CD4-positive, CD25-positive, alpha-beta regulatory T cell (primary cell): ENCODE results near the gene RPN2. TPM values are rescaled to one million over a fixed set of nuclear protein-coding genes. Genes with fewer than 3 reads are reported as not detected.

Experiments
- ATAC-seq, 2 donors: fragments of 150-1000 bp; cut with Tn5 transposase; one replicate each; pipeline ENCODE4 v1.10.0; 2021; ENCODE audit warnings: low read depth in 2 of 2, moderate number of reproducible peaks in 2 of 2, moderate library complexity in 1 of 2
- DNase-seq, 3 donors: peaks; one replicate each; pipeline versions ENCODE4 v3.0.0 to v3.0.0-alpha.2; 2012 to 2022; ENCODE audit warnings: mixed read lengths in 1 of 3
- H3K27ac ChIP-seq: one replicate; pipeline ENCODE4 v1.7.0; 2013; ENCODE audit warnings: mild to moderate bottlenecking, low read length; ENCODE audit not compliant: insufficient read depth, poor library complexity, severe bottlenecking
- H3K27me3 ChIP-seq: one replicate; pipeline ENCODE4 v1.7.0; 2013; ENCODE audit warnings: low read length; ENCODE audit not compliant: control insufficient read depth, insufficient read depth
- H3K36me3 ChIP-seq: one replicate; pipeline ENCODE4 v1.7.0; 2013; ENCODE audit warnings: mild to moderate bottlenecking, low read length, moderate library complexity; ENCODE audit not compliant: control insufficient read depth, insufficient read depth
- H3K4me1 ChIP-seq: 2 replicates; pipeline ENCODE4 v1.7.0; 2013; ENCODE audit warnings: mild to moderate bottlenecking, low read length; ENCODE audit not compliant: insufficient read depth, control insufficient read depth, poor library complexity, severe bottlenecking
- H3K4me3 ChIP-seq: one replicate; pipeline ENCODE4 v1.7.0; 2013; ENCODE audit warnings: low read depth, mild to moderate bottlenecking, low read length, moderate library complexity
- H3K9me3 ChIP-seq, 2 experiments: 1 replicate in 1 of 2; 2 replicates in 1 of 2; pipeline ENCODE4 v1.7.0; 2013; ENCODE audit warnings: low read length in 2 of 2, mild to moderate bottlenecking in 1 of 2, moderate library complexity in 1 of 2; ENCODE audit not compliant: control insufficient read depth in 2 of 2
- H3K27ac Mint-ChIP-seq, 3 donors: one replicate each; pipeline ENCODE4 v1.8.0; 2020 to 2022; ENCODE audit warnings: mild to moderate bottlenecking in 3 of 3, mixed read lengths in 3 of 3, moderate library complexity in 2 of 3
- H3K27me3 Mint-ChIP-seq: one replicate; pipeline ENCODE4 v1.8.0; 2022; ENCODE audit warnings: mild to moderate bottlenecking, mixed read lengths
- H3K36me3 Mint-ChIP-seq: one replicate; pipeline ENCODE4 v1.8.0; 2020; ENCODE audit warnings: mixed read lengths
- H3K4me1 Mint-ChIP-seq, 4 donors: one replicate each; pipeline ENCODE4 v1.8.0; 2020 to 2022; ENCODE audit warnings: mixed read lengths in 4 of 4, mild to moderate bottlenecking in 1 of 4
- H3K4me3 Mint-ChIP-seq, 4 donors: one replicate each; pipeline ENCODE4 v1.8.0; 2020 to 2022; ENCODE audit warnings: mild to moderate bottlenecking in 4 of 4, mixed read lengths in 4 of 4, moderate library complexity in 3 of 4
- H3K9me3 Mint-ChIP-seq, 7 donors: one replicate each; pipeline ENCODE4 v1.8.0; 2020 to 2022; ENCODE audit warnings: mixed read lengths in 7 of 7, mild to moderate bottlenecking in 3 of 7, moderate library complexity in 2 of 7
- polyA plus RNA-seq, 4 donors: library from polyadenylated mRNA; unstranded; fragments of 300-500 nt; fragmentation: Illumina TruSeq; gene quantifications; one replicate each; pipeline ENCODE4 v1.2.3, GENCODE V29; 2021
- total RNA-seq: library from RNA; stranded (reverse); gene quantifications from one replicate; pipeline ENCODE4 v1.2.3, GENCODE V29; 2022

RPN2 gene
- total and polyA plus RNA-seq, 5 donors from 2014 or later, result 101 to 259 (median 238) TPM

DNA sequence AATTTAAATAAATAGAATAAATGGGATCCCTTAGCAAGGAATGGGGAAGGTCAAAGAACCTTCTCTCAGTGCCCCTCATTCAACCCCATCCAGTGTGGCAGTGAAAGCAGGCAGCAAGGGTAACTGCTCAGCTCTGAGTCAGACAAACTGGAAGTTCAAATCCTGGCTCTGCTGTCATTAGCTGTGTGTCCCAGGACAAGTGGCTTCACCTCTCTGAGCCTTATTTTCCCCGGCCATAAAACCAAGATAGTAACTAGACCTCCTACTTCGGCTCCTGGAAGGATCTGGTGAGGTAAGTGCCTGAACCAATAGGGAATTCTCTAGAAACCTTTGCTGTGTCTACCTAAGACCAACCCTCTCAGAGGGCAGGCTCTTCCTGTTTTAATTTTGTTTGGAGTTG, 78.4 kb downstream of the RPN2 start:
- DNase-seq (no peak), ATAC-seq (no peak)
- H3K27ac ChIP-seq, result no peak overlapping the region
- no peak overlapping the region for H3K4me3 ChIP-seq
- no peaks in the 10 kb centered on the region for H3K9me3 ChIP-seq
- Mint-ChIP-seq H3K9me3 (peaks cover 0 to 6% (median 0%) of the 10 kb centered on the region in 7 donors), H3K4me1 (no peaks in the 10 kb centered on the region), H3K27ac (no peak overlapping the region), H3K27me3 (peaks cover 18% of the 10 kb centered on the region), H3K36me3 (no peaks in the 10 kb centered on the region), H3K4me3 (no peak overlapping the region)
- H3K36me3 ChIP-seq, result no peaks in the 10 kb centered on the region
- H3K4me1 ChIP-seq, result no peaks in the 10 kb centered on the region
- no peaks in the 10 kb centered on the region for H3K27me3 ChIP-seq

DNA sequence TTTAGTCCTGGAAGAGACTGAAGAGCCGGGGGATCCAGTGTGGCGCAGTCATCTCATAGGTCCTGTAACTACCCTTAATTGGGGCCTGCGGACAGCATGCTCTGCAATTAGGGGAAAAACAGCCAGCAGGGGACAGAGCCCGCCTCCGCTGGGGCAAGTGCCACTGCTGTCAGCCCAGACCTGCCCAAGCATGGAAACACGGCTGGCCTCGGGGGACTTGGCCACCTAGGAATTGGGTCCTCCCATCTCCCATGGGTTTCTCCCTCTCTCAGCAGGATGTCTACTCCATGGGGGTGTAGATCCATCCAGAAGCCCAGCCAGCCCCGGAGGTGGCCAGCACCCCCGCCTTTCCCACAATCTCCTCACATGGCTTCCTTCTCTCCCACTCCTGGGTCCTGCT, 78.9 kb downstream of the RPN2 start:
- Mint-ChIP-seq H3K9me3 (peaks cover 0 to 6% (median 0%) of the 10 kb centered on the region in 7 donors), H3K27ac (no peak overlapping the region), H3K4me1 (no peaks in the 10 kb centered on the region), H3K27me3 (peaks cover 19% of the 10 kb centered on the region), H3K4me3 (no peak overlapping the region), H3K36me3 (no peaks in the 10 kb centered on the region)
- Histone ChIP-seq H3K4me1 (no peaks in the 10 kb centered on the region), H3K9me3 (no peaks in the 10 kb centered on the region), H3K27me3 (no peaks in the 10 kb centered on the region), H3K36me3 (no peaks in the 10 kb centered on the region), H3K4me3 (no peak overlapping the region), H3K27ac (no peak overlapping the region)
- DNase-seq, result no peak
- no peak for ATAC-seq

DNA sequence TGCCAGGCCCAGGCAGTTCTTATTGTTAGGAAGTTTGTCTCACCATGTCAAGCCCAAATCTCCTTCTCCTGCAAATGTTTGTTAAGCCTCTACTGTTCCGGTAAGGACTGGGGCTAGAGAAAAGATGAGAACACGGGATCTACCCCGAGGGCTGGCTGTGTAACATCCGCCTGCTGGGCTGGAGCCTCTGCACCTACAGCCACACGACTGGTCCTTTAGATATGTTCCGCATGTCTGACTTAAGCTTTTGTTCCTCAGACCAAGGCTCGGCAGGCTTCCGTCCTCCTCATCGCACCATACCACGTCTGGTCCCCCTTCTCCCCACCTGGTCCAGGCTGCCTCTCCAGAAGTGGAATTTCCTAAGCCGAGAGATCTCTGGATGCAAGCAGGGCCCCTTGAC, 79.9 kb downstream of the RPN2 start:
- Mint-ChIP-seq H3K36me3 (no peaks in the 10 kb centered on the region), H3K27me3 (peaks cover 25% of the 10 kb centered on the region), H3K27ac (peak overlapping the region in 1 of 3 donors; percentile 49), H3K4me1 (no peaks in the 10 kb centered on the region), H3K9me3 (peaks cover 0 to 6% (median 0%) of the 10 kb centered on the region in 7 donors), H3K4me3 (no peak overlapping the region)
- ATAC-seq, result no peak
- no peaks in the 10 kb centered on the region for H3K4me1 ChIP-seq
- no peak overlapping the region for H3K4me3 ChIP-seq
- H3K27ac ChIP-seq, result no peak overlapping the region
- DNase-seq, result no peak
- H3K9me3 ChIP-seq, result no peaks in the 10 kb centered on the region
- H3K27me3 ChIP-seq, result no peaks in the 10 kb centered on the region
- no peaks in the 10 kb centered on the region for H3K36me3 ChIP-seq

DNA sequence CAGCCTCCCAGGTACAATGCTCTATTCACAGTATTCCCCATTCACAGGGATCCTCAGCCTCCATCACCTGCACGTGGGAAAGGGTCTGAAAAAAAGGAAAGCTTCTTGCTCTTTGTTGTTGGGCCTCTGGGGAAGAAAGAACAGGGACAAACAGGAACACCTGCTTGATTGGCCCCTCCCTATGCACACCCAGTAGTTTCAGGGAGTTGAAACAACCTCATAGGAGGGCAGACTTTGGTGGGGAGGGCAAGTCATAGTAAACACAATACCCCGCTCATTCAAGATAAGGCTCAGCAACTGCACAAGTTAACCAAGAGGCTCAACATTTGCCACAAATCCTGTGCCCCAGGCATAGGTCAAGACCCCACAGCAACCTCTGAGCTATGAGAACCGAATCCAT, 80.7 kb downstream of the RPN2 start:
- H3K27me3 Mint-ChIP-seq, result peaks cover 25% of the 10 kb centered on the region
- H3K4me1 Mint-ChIP-seq, result no peaks in the 10 kb centered on the region
- ATAC-seq (no peak), DNase-seq (no peak)
- H3K9me3 Mint-ChIP-seq, result peaks cover 0 to 1% (median 0%) of the 10 kb centered on the region in 7 donors
- no peaks in the 10 kb centered on the region for H3K36me3 Mint-ChIP-seq
- Histone ChIP-seq H3K4me1 (no peaks in the 10 kb centered on the region), H3K9me3 (no peaks in the 10 kb centered on the region), H3K4me3 (no peak overlapping the region), H3K36me3 (no peaks in the 10 kb centered on the region), H3K27me3 (no peaks in the 10 kb centered on the region), H3K27ac (no peak overlapping the region)
- no peak overlapping the region for H3K4me3 Mint-ChIP-seq
- peak overlapping the region in 1 of 3 donors; percentile 59 for H3K27ac Mint-ChIP-seq

DNA sequence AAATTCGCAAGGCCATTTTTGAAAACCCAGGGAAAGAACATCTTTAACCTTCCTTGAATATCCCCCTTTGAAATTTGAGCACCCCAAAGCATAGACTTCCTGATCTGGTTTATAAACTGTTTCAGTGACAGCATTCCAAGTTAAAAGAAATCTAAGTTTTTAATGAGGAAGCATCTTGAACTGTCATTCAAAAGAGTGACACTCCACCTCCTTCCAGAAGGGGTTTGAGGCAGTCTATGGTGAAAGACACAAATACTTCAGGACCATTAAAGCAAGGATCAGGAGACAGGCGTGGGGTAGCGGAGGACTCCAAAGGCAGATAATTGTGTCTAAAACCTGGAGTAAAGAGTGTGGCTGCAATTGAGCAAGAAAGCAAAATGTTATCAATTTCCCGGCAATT, 81.8 kb downstream of the RPN2 start:
- Mint-ChIP-seq H3K27ac (no peak overlapping the region), H3K4me1 (no peaks in the 10 kb centered on the region), H3K4me3 (peak overlapping the region in 1 of 4 donors; percentile 49), H3K36me3 (no peaks in the 10 kb centered on the region), H3K9me3 (peaks cover 0 to 1% (median 0%) of the 10 kb centered on the region in 7 donors), H3K27me3 (peaks cover 25% of the 10 kb centered on the region)
- H3K27me3 ChIP-seq, result no peaks in the 10 kb centered on the region
- H3K9me3 ChIP-seq, result no peaks in the 10 kb centered on the region
- H3K27ac ChIP-seq, result no peak overlapping the region
- H3K4me3 ChIP-seq, result no peak overlapping the region
- H3K4me1 ChIP-seq, result no peaks in the 10 kb centered on the region
- ATAC-seq (no peak), DNase-seq (no peak)
- H3K36me3 ChIP-seq, result no peaks in the 10 kb centered on the region

DNA sequence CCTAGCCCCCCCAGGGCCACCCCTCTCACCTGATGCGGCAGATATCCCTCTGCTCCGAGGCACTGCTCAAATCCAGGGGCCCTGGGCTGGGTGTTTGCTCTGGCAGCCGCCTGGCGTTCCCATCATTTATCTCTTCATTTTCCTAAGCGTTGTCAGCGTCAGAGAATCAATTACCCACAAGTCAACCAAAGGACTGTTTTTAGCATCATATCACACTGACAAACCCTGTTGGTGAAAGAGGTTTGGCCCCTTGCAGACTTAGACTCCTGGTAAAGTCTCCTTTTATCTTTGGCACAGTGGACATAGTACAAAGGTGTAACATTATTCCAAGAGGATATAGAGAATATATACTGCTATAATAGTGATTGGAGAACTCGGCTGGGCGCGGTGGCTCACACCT, 82.6 kb downstream of the RPN2 start, which contains the start of gene GHRH:
TSS of gene GHRH (minus strand) at position 101 of the 400 bp plus-strand sequence. CDS start 4,925 bp downstream, outside the sequence.
- no peaks in the 10 kb centered on the region for H3K27me3 ChIP-seq
- Mint-ChIP-seq H3K4me3 (peak within 1 kb of the TSS in 1 of 4 donors; percentile 49), H3K4me1 (no peaks in the 10 kb centered on the region), H3K36me3 (no peaks in the 10 kb centered on the region), H3K27me3 (peaks cover 19% of the 10 kb centered on the region), H3K9me3 (peaks cover 0 to 1% (median 0%) of the 10 kb centered on the region in 7 donors), H3K27ac (no peak within 1 kb of the TSS)
- DNase-seq (no peak), ATAC-seq (no peak)
- no peaks in the 10 kb centered on the region for H3K36me3 ChIP-seq
- H3K27ac ChIP-seq, result no peak within 1 kb of the TSS
- no peak within 1 kb of the TSS for H3K4me3 ChIP-seq
- no peaks in the 10 kb centered on the region for H3K4me1 ChIP-seq
- no peaks in the 10 kb centered on the region for H3K9me3 ChIP-seq

DNA sequence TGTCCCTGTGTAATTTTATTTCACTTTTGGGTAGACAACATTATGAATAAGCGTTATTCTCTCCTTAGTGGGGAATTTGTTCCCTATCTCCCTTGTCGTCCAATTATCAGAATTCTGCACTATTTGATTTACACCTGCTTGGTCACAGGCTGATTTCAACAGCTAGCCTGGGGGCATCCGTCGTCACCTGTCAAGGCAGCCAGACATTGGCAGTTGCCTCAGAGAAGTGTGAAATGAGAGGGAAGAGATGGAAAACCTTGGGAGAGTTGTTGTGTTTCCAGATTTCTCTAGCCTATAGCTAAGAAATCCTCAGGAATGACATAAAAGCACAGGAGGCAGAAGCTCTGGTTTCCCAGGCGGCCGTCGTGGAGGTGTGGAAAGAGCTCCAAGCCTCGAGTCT, 83.4 kb downstream of the RPN2 start:
- no peak for ATAC-seq

DNA sequence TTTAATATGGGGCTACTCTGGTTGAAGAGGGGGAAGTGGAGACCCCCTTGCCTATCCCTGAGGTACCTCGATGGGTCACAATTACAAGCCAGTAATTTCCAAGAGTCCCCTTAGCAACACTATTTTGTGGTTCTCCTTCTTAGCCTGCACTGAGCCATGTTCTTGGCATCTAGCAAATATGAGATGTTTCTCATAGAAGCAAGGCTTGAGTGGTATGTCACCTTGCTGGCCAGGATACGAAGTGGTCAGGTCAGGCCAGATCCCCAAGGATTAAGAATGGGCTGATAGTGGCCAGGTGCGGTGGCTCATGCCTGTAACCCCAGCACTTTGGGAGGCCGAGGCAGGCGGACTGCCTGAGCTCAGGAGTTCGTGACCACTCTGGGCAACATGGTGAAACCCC, 84.6 kb downstream of the RPN2 start:
- ATAC-seq, result no peak

More for the DNA sequence above, 83.4 kb downstream of the RPN2 start:
- H3K27me3 Mint-ChIP-seq, result peaks cover 20% of the 10 kb centered on the region
- no peaks in the 10 kb centered on the region for H3K9me3 ChIP-seq
- H3K4me1 ChIP-seq, result no peaks in the 10 kb centered on the region
- no peak overlapping the region for H3K27ac Mint-ChIP-seq
- no peak for DNase-seq
- peaks cover 0 to 1% (median 0%) of the 10 kb centered on the region in 7 donors for H3K9me3 Mint-ChIP-seq
- H3K27ac ChIP-seq, result no peak overlapping the region
- H3K27me3 ChIP-seq, result no peaks in the 10 kb centered on the region
- no peak overlapping the region for H3K4me3 Mint-ChIP-seq
- H3K4me3 ChIP-seq, result no peak overlapping the region
- H3K36me3 Mint-ChIP-seq, result no peaks in the 10 kb centered on the region
- no peaks in the 10 kb centered on the region for H3K4me1 Mint-ChIP-seq
- H3K36me3 ChIP-seq, result no peaks in the 10 kb centered on the region

More for the DNA sequence above, 84.6 kb downstream of the RPN2 start:
- Mint-ChIP-seq H3K4me3 (no peak overlapping the region), H3K27me3 (peaks cover 21% of the 10 kb centered on the region), H3K36me3 (no peaks in the 10 kb centered on the region), H3K4me1 (no peaks in the 10 kb centered on the region), H3K9me3 (peaks cover 0 to 1% (median 0%) of the 10 kb centered on the region in 7 donors), H3K27ac (no peak overlapping the region)
- Histone ChIP-seq H3K36me3 (no peaks in the 10 kb centered on the region), H3K27ac (no peak overlapping the region), H3K9me3 (no peaks in the 10 kb centered on the region), H3K4me3 (no peak overlapping the region), H3K27me3 (no peaks in the 10 kb centered on the region), H3K4me1 (no peaks in the 10 kb centered on the region)
- no peak for DNase-seq
